ENCODE data around the gene ARHGDIB.

DNA sequence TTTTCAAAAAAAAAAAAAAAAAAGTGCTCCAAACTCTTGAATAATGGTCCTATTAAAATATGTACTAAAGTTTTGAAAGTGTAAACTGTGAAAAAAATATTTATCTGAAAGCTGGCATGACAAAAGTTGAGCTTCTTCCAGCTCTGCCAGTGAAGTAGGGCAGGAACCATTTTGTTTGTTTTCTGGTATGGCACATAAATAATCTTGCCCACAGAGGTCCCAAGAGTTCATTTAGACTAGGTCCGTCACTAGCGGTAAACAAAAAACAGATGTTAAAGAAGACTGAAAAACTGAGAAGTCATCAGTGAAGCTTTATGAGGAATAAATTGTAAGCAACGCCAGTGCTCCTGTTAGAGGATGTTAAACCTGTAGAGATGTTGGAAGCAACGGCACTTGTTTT, 30.0 kb downstream of the ARHGDIB start:
- TF ChIP-seq, protein P1, sequence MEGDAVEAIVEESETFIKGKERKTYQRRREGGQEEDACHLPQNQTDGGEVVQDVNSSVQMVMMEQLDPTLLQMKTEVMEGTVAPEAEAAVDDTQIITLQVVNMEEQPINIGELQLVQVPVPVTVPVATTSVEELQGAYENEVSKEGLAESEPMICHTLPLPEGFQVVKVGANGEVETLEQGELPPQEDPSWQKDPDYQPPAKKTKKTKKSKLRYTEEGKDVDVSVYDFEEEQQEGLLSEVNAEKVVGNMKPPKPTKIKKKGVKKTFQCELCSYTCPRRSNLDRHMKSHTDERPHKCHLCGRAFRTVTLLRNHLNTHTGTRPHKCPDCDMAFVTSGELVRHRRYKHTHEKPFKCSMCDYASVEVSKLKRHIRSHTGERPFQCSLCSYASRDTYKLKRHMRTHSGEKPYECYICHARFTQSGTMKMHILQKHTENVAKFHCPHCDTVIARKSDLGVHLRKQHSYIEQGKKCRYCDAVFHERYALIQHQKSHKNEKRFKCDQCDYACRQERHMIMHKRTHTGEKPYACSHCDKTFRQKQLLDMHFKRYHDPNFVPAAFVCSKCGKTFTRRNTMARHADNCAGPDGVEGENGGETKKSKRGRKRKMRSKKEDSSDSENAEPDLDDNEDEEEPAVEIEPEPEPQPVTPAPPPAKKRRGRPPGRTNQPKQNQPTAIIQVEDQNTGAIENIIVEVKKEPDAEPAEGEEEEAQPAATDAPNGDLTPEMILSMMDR (conservative IDR thresholded peaks at IDR 0.05; ENCODE audit: low read depth in 2 of 2), result no peak
- TF ChIP-seq, protein P2, sequence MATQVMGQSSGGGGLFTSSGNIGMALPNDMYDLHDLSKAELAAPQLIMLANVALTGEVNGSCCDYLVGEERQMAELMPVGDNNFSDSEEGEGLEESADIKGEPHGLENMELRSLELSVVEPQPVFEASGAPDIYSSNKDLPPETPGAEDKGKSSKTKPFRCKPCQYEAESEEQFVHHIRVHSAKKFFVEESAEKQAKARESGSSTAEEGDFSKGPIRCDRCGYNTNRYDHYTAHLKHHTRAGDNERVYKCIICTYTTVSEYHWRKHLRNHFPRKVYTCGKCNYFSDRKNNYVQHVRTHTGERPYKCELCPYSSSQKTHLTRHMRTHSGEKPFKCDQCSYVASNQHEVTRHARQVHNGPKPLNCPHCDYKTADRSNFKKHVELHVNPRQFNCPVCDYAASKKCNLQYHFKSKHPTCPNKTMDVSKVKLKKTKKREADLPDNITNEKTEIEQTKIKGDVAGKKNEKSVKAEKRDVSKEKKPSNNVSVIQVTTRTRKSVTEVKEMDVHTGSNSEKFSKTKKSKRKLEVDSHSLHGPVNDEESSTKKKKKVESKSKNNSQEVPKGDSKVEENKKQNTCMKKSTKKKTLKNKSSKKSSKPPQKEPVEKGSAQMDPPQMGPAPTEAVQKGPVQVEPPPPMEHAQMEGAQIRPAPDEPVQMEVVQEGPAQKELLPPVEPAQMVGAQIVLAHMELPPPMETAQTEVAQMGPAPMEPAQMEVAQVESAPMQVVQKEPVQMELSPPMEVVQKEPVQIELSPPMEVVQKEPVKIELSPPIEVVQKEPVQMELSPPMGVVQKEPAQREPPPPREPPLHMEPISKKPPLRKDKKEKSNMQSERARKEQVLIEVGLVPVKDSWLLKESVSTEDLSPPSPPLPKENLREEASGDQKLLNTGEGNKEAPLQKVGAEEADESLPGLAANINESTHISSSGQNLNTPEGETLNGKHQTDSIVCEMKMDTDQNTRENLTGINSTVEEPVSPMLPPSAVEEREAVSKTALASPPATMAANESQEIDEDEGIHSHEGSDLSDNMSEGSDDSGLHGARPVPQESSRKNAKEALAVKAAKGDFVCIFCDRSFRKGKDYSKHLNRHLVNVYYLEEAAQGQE (IDR thresholded peaks at IDR 0.05; ENCODE audit: unreplicated experiment), result no peak
- TF ChIP-seq EZH2 (IDR thresholded peaks at IDR 0.05; ENCODE audit: low read depth, unreplicated experiment) (no peak), POLR2AphosphoS5 (IDR thresholded peaks at IDR 0.05; ENCODE audit: low read depth) (no peak), JUNB (IDR thresholded peaks at IDR 0.05; ENCODE audit: unreplicated experiment) (no peak), CREB1 (CRISPR knock-in tag; IDR thresholded peaks at IDR 0.05; ENCODE audit: low read depth) (no peak), ZNF114 (CRISPR knock-in tag; IDR thresholded peaks at IDR 0.05) (no peak), NANOG (IDR thresholded peaks at IDR 0.05; ENCODE audit: borderline replicate concordance) (no peak), EZH2phosphoT487 (IDR thresholded peaks at IDR 0.05; ENCODE audit: unreplicated experiment) (no peak)
- TF ChIP-seq, protein P3, sequence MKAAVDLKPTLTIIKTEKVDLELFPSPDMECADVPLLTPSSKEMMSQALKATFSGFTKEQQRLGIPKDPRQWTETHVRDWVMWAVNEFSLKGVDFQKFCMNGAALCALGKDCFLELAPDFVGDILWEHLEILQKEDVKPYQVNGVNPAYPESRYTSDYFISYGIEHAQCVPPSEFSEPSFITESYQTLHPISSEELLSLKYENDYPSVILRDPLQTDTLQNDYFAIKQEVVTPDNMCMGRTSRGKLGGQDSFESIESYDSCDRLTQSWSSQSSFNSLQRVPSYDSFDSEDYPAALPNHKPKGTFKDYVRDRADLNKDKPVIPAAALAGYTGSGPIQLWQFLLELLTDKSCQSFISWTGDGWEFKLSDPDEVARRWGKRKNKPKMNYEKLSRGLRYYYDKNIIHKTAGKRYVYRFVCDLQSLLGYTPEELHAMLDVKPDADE (IDR thresholded peaks at IDR 0.05), result no peak
